Mononuclear cell (primary cell): ENCODE measurements around the gene PRDM16. TPM values are rescaled to one million over a fixed set of nuclear protein-coding genes. Genes with fewer than 3 reads are reported as not detected.

ENCODE experiments used
- H3K27me3 ChIP-seq: 2 replicates; pipeline ENCODE4 v1.6.0; 2011; ENCODE audit warnings: low read length, control low read depth; ENCODE audit not compliant: insufficient read depth
- H3K4me1 ChIP-seq: 2 replicates; pipeline ENCODE4 v1.5.1; 2011; ENCODE audit warnings: mild to moderate bottlenecking, low read length, control low read depth; ENCODE audit not compliant: insufficient read depth
- H3K4me3 ChIP-seq: 2 replicates; pipeline ENCODE4 v1.5.1; 2011; ENCODE audit warnings: mild to moderate bottlenecking, low read length, moderate library complexity
- H3K9me3 ChIP-seq: 2 replicates; pipeline ENCODE4 v1.5.1; 2011; ENCODE audit warnings: low read depth, mild to moderate bottlenecking, control low read depth, low read length
- total RNA-seq: library from RNA; depleted of rRNA; stranded (reverse); fragments of >200 nt; gene quantifications from one replicate; pipeline ENCODE4 v1.2.3, GENCODE V29; 2012

Gene PRDM16
- total RNA-seq, 1 donor, result not detected

GRCh38 chr1:3366126-3367051 is 297.4 kb downstream of the PRDM16 start:
- H3K4me3 ChIP-seq, result no peak overlapping the region
- no peaks in the 10 kb centered on the region for H3K27me3 ChIP-seq
- H3K4me1 ChIP-seq, result no peaks in the 10 kb centered on the region
- no peaks in the 10 kb centered on the region for H3K9me3 ChIP-seq

DNA sequence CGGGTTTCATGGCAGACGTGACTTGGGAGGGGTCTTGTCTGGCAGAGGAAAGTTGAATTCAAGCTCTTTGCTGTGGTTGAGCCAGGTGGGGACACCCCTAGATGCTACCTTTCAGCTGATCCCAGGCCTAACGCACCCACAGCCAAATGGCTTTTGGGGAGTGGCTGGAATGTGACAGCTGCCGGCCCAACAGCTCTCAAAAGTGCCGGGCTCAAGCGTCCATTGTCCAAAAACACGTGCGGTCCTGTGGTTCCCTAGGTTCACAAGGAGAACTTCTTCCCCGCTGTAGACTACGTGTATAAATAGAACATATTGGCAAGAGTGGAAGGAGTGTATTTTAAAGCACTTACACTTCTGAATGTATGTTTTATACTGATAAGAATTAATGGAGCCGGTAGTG is 298.4 kb downstream of the PRDM16 start:
- Histone ChIP-seq H3K4me3 (no peak overlapping the region), H3K4me1 (no peaks in the 10 kb centered on the region), H3K9me3 (no peaks in the 10 kb centered on the region), H3K27me3 (no peaks in the 10 kb centered on the region)

- Histone ChIP-seq H3K4me1 (peaks cover 5% of the 10 kb centered on the region), H3K9me3 (no peaks in the 10 kb centered on the region), H3K27me3 (no peaks in the 10 kb centered on the region), H3K4me3 (no peak overlapping the region)
These were observed 299.1 kb downstream of the PRDM16 start for GRCh38 chr1:3368059-3368458.

DNA sequence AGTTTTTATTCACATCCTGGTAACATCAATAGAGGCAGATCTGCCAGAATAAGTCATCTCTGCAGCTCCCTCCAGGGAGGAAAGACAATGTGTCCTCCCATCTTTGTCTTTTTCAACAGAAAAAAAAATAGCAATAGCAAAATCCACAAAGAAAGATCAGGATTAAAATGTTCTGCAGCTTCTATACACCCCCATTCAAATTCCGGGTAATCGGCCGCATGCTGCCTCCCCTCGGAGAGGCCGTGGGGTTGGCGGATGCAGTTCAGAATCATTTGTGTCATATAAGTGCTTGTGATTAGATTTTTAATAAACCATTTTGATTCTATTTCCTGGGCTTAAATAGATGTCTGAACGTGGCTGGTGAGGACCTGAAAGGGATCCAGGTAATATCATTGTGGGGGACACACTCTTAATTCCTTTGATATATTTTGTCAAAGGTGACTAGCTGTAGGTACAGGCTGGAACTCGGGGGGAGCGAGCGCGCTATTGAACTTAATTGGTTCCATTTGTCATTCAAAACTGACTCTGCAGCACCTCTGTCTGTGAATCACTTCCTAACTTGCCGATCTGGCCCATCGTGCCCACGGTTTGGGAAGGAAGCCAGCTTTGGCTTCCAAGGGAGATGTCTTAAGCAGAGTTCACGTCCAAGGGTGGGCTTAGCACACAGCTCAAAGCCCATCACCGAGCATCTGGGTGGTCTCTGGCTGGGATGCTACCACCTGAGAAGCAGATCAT is 299.9 kb downstream of the PRDM16 start:
- H3K4me1 ChIP-seq, result peaks cover 10% of the 10 kb centered on the region

GRCh38 chr1:3369446-3370076 is 300.6 kb downstream of the PRDM16 start:
- no peak overlapping the region for H3K4me3 ChIP-seq
- peaks cover 10% of the 10 kb centered on the region for H3K4me1 ChIP-seq
- no peaks in the 10 kb centered on the region for H3K27me3 ChIP-seq
- no peaks in the 10 kb centered on the region for H3K9me3 ChIP-seq

More for the DNA sequence above, 299.9 kb downstream of the PRDM16 start:
- H3K9me3 ChIP-seq, result no peaks in the 10 kb centered on the region
- H3K4me3 ChIP-seq, result no peak overlapping the region
- no peaks in the 10 kb centered on the region for H3K27me3 ChIP-seq

- Histone ChIP-seq H3K4me3 (no peak overlapping the region), H3K9me3 (no peaks in the 10 kb centered on the region), H3K4me1 (peaks cover 10% of the 10 kb centered on the region), H3K27me3 (no peaks in the 10 kb centered on the region)
These were observed 302.1 kb downstream of the PRDM16 start for GRCh38 chr1:3370856-3371703.

GRCh38 chr1:3372317-3372716 is 303.3 kb downstream of the PRDM16 start:
- Histone ChIP-seq H3K27me3 (no peaks in the 10 kb centered on the region), H3K4me3 (no peak overlapping the region), H3K4me1 (peaks cover 10% of the 10 kb centered on the region)

GRCh38 chr1:3373175-3373574 is 304.2 kb downstream of the PRDM16 start:
- H3K9me3 ChIP-seq, result no peaks in the 10 kb centered on the region
- H3K27me3 ChIP-seq, result no peaks in the 10 kb centered on the region
- peaks cover 10% of the 10 kb centered on the region for H3K4me1 ChIP-seq
- H3K4me3 ChIP-seq, result no peak overlapping the region

More at GRCh38 chr1:3372317-3372716, 303.3 kb downstream of the PRDM16 start:
- H3K9me3 ChIP-seq, result no peaks in the 10 kb centered on the region

DNA sequence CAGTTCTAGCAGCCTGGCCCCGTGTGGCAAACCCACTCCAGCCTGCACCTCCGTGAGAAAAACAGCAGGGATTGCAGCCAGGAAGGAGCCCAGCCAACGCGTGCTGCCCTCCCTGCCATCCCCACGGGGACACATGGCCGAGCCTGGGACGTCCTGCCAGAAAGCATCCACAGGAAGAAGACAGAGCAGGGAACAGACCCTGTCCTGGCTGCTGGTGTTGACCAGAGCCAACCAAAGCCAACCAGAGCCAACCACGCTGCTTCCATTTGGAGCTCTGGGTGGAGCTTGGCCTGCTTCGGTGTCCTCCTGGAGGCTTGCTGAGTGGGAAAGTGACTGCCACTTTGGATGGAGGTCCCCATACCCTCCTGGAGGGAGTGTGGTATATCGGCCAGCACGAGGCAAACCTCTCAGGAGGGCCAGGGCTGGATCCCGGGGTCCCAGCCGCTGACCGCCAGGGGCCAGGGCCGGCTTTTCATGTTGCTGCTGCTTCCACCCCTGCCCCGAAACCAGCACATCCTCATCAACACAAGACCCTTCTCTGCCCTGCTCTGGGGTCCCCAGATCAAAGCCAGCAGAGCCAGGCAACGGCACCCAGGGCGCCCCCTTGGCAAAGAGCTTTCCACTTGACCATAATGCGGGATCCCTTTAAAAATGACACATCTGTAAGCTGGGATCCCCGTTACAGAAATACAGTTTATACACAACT is 304.9 kb downstream of the PRDM16 start:
- Histone ChIP-seq H3K9me3 (no peaks in the 10 kb centered on the region), H3K4me3 (no peak overlapping the region), H3K27me3 (no peaks in the 10 kb centered on the region), H3K4me1 (peaks cover 10% of the 10 kb centered on the region)

GRCh38 chr1:3375245-3375644 is 306.2 kb downstream of the PRDM16 start:
- Histone ChIP-seq H3K4me1 (peaks cover 10% of the 10 kb centered on the region), H3K4me3 (no peak overlapping the region), H3K9me3 (no peaks in the 10 kb centered on the region), H3K27me3 (no peaks in the 10 kb centered on the region)

DNA sequence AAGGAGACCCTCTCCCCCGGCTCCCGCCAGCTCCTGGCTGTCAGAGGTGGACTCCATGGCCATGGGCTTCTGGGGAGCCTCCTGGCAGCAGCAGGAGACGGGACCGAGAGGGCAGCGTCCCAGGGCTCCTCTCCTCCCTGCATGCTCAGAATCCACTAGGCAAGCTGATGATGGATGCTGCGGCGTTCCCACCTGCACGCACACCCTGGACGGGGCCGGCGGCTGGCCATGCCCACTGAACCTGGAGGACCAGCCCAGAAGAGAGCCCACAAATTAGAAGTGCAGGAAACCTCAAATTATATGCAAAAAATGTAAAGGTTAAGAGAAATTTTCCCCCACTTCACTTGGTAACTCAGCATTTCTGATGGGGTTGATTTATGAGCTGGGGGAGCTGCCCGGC is 308.2 kb downstream of the PRDM16 start:
- Histone ChIP-seq H3K9me3 (no peaks in the 10 kb centered on the region), H3K4me1 (peaks cover 10% of the 10 kb centered on the region), H3K4me3 (no peak overlapping the region), H3K27me3 (no peaks in the 10 kb centered on the region)

DNA sequence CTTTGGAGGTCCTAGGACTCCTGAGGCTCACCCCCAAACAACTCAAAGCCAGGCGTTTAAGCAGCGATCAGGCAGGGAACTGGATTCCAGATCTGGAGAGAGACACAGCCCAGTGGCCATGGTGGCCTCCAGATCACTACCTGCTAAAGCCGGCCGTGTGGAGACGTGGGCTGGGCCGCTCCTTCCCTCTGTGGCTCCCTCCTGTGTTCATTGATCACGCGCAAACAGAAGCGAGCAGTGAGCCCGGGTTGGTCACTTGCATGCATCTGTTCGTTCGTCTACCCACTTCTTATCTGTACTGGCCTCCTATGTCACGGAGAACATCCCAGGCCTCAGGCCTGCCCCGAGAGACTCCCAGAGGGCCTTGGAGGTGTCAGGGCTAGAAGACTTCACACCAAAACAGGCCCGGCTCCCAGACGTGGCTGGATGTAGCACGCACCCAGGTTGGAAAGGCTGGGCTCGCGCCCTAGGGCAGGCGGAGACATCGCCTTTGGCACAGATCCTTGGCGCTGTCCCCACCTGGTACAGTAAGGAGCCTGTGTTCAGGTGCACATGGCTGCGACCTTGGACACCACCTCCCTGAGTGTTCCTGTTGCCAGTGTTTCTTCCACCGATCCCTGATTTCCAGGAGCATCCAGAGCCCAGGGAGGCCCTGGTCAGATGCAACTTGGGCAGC is 308.7 kb downstream of the PRDM16 start:
- Histone ChIP-seq H3K9me3 (no peaks in the 10 kb centered on the region), H3K4me3 (no peak overlapping the region), H3K27me3 (no peaks in the 10 kb centered on the region), H3K4me1 (peaks cover 8% of the 10 kb centered on the region)

- H3K4me1 ChIP-seq, result no peaks in the 10 kb centered on the region
- no peak overlapping the region for H3K4me3 ChIP-seq
- no peaks in the 10 kb centered on the region for H3K9me3 ChIP-seq
- no peaks in the 10 kb centered on the region for H3K27me3 ChIP-seq
These were observed 309.6 kb downstream of the PRDM16 start for GRCh38 chr1:3378411-3379208.
